22Rv1 (cell line): Measurements from ENCODE around the gene PABPC1L2B.
"Not testable (repeated sequence)": the region's sequence is repeated elsewhere in the genome, so short reads cannot be mapped to it uniquely, and the experiment has no call there.

Experiments used
- ZFX ChIP-seq: fragments of 450-650 bp; IDR thresholded peaks from 2 replicates; pipeline ENCODE4 v1.6.1; 2017; ENCODE audit warnings: antibody characterized with exemption, borderline replicate concordance
- TF ChIP-seq, protein P1 (sequence below): fragments of 450-650 bp; IDR thresholded peaks from 2 replicates; pipeline ENCODE4 v1.5.1; 2017; ENCODE audit warnings: mild to moderate bottlenecking

DNA sequence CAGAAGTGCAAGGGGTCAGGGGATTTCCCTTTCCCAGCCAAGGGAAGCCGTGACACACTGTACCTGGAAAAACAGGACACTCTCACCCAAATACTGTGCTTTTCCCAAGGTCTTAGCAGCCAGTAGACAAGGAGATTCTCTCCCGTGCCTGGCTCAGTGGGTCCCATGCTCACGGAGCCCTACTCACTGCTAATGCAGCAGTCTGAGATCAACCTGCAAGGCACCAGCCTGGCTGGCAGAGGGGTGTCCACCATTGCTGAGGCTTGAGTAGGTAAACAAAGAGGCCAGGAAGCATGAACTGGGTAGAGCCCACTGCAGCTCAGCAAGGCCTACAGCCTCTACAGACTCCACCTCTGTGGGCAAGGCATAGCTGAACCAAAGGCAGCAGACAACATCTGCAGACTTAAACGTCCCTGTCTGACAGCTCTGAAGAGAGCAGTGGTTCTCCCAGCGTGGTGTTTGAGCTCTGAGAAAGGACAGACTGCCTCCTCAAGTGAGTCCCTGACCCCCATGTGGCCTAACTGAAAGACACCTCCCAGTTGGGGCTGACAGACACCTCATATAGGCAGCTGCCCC lies 21.8 kb upstream of the PABPC1L2B start:
- TF ChIP-seq, protein P1, sequence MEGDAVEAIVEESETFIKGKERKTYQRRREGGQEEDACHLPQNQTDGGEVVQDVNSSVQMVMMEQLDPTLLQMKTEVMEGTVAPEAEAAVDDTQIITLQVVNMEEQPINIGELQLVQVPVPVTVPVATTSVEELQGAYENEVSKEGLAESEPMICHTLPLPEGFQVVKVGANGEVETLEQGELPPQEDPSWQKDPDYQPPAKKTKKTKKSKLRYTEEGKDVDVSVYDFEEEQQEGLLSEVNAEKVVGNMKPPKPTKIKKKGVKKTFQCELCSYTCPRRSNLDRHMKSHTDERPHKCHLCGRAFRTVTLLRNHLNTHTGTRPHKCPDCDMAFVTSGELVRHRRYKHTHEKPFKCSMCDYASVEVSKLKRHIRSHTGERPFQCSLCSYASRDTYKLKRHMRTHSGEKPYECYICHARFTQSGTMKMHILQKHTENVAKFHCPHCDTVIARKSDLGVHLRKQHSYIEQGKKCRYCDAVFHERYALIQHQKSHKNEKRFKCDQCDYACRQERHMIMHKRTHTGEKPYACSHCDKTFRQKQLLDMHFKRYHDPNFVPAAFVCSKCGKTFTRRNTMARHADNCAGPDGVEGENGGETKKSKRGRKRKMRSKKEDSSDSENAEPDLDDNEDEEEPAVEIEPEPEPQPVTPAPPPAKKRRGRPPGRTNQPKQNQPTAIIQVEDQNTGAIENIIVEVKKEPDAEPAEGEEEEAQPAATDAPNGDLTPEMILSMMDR: not testable (repeated sequence)
- TF ChIP-seq ZFX: not testable (repeated sequence)
